Neuronal stem cell (in vitro differentiated cells): ENCODE measurements around the gene ALDOA.

ENCODE experiments used
- DNase-seq: peaks from one replicate; pipeline ENCODE4 v3.0.0-alpha.2; 2013; ENCODE audit warnings: low spot score
- H2AFZ ChIP-seq: one replicate; pipeline ENCODE4 v1.6.1; 2013; ENCODE audit warnings: mild to moderate bottlenecking, low read length, inconsistent platforms
- H2AK5ac ChIP-seq: 2 replicates; pipeline ENCODE4 v1.6.1; 2013; ENCODE audit warnings: low read depth, mild to moderate bottlenecking, inconsistent platforms, low read length, moderate library complexity, mixed read lengths
- H2BK120ac ChIP-seq: 2 replicates; pipeline ENCODE4 v1.6.1; 2013; ENCODE audit warnings: low read depth, mild to moderate bottlenecking, inconsistent platforms, low read length, moderate library complexity, mixed read lengths
- H2BK12ac ChIP-seq: one replicate; pipeline ENCODE4 v1.6.1; 2013; ENCODE audit warnings: low read length, inconsistent platforms
- H2BK15ac ChIP-seq: 2 replicates; pipeline ENCODE4 v1.6.1; 2013; ENCODE audit warnings: mild to moderate bottlenecking, low read length, inconsistent platforms, mixed read lengths
- H2BK5ac ChIP-seq: one replicate; pipeline ENCODE4 v1.6.1; 2013; ENCODE audit warnings: inconsistent platforms, mild to moderate bottlenecking, low read length, moderate library complexity
- H3K14ac ChIP-seq: one replicate; pipeline ENCODE4 v1.6.1; 2013; ENCODE audit warnings: low read length, inconsistent platforms
- H3K18ac ChIP-seq: 2 replicates; pipeline ENCODE4 v1.6.1; 2013; ENCODE audit warnings: low read length, inconsistent platforms
- H3K23ac ChIP-seq: 2 replicates; pipeline ENCODE4 v1.6.1; 2013; ENCODE audit warnings: low read depth, mild to moderate bottlenecking, mixed read lengths, low read length, inconsistent platforms; ENCODE audit not compliant: poor library complexity
- H3K27ac ChIP-seq: replicated peaks from 3 replicates; pipeline ENCODE4 v1.5.1; 2013; ENCODE audit warnings: low read length, inconsistent platforms
- H3K27me3 ChIP-seq, 3 experiments: 2 replicates each; pipeline ENCODE4 v1.6.1; 2013; ENCODE audit warnings: low read length in 3 of 3, mild to moderate bottlenecking in 2 of 3, inconsistent platforms in 1 of 3, low read depth in 1 of 3, mixed read lengths in 1 of 3, moderate library complexity in 1 of 3; ENCODE audit not compliant: control insufficient read depth in 3 of 3, insufficient read depth in 3 of 3
- H3K36me3 ChIP-seq, 2 donors: replicated peaks in 1 of 2; 2 replicates each; pipeline ENCODE4 v1.6.1; 2013; ENCODE audit warnings: low read length in 2 of 2; ENCODE audit not compliant: control insufficient read depth in 2 of 2, insufficient read depth in 2 of 2
- H3K4ac ChIP-seq: 2 replicates; pipeline ENCODE4 v1.6.1; 2013; ENCODE audit warnings: inconsistent platforms, mild to moderate bottlenecking, low read length, moderate library complexity
- H3K4me1 ChIP-seq, 2 donors: 1 replicate in 1 of 2; 2 replicates in 1 of 2; pipeline ENCODE4 v1.6.1; 2013; ENCODE audit warnings: low read length in 2 of 2, low read depth in 1 of 2; ENCODE audit not compliant: control insufficient read depth in 2 of 2, insufficient read depth in 1 of 2
- H3K4me2 ChIP-seq: one replicate; pipeline ENCODE4 v1.6.1; 2013; ENCODE audit warnings: mild to moderate bottlenecking, low read length, inconsistent platforms; ENCODE audit not compliant: insufficient read depth, poor library complexity, severe bottlenecking
- H3K4me3 ChIP-seq, 2 donors: 2 replicates each; pipeline ENCODE4 v1.5.1; 2013; ENCODE audit warnings: low read length in 2 of 2, mild to moderate bottlenecking in 2 of 2, inconsistent platforms in 1 of 2, moderate library complexity in 1 of 2
- H3K79me1 ChIP-seq: one replicate; pipeline ENCODE4 v1.6.1; 2013; ENCODE audit warnings: low read depth, mild to moderate bottlenecking, inconsistent platforms, low read length, moderate library complexity
- H3K9ac ChIP-seq: one replicate; pipeline ENCODE4 v1.6.1; 2013; ENCODE audit warnings: mild to moderate bottlenecking, low read depth, low read length, inconsistent platforms; ENCODE audit not compliant: poor library complexity
- H3K9me3 ChIP-seq, 2 donors: replicated peaks in 1 of 2; 2 replicates each; pipeline versions ENCODE3 to v1.6.1; 2013; ENCODE audit warnings: low read length in 2 of 2, mild to moderate bottlenecking in 2 of 2, inconsistent platforms in 1 of 2, low read depth in 1 of 2, mixed read lengths in 1 of 2, moderate library complexity in 1 of 2; ENCODE audit not compliant: control insufficient read depth in 2 of 2, insufficient read depth in 1 of 2
- H4K8ac ChIP-seq: one replicate; pipeline ENCODE4 v1.6.1; 2013; ENCODE audit warnings: low read depth, mild to moderate bottlenecking, inconsistent platforms, low read length, moderate library complexity
- H4K91ac ChIP-seq: one replicate; pipeline ENCODE4 v1.6.1; 2013; ENCODE audit warnings: low read length, low read depth, mild to moderate bottlenecking, inconsistent platforms; ENCODE audit not compliant: poor library complexity
- WGBS, 2 donors: extraction: QIAGEN DNeasy Blood & Tissue Kit; methylation state at CpG; one replicate each; pipeline ENCODE4 v1.1.7; 2013; ENCODE audit warnings: missing lambda C conversion rate in 2 of 2, mixed read lengths in 1 of 2; ENCODE audit not compliant: insufficient read length in 2 of 2, insufficient replicate concordance in 1 of 2; ENCODE audit errors: extremely low coverage in 2 of 2; 5-methylcytosine and 5-hydroxymethylcytosine counted together

ALDOA gene

DNA sequence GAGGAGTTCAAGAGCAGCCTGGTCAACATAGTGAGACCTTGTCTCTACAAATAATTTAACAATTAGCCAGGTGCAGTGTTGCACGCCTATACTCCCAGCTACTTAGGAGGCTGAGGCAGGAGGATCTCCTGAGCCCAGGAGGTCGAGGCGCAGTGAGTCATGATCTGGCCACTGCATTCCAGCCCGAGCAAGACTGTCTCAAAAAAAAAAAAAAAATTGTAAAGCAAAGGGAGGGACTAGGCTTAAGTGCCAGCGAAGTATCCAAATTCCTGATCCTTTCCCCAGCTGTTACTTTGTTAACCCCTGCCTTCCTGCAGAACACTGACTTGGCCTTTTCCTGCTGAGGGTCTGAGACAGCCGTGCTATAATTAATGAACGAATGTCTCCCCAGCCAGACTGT lies 45.1 kb downstream of the ALDOA start:
- no peak overlapping the region for H3K14ac ChIP-seq
- H4K8ac ChIP-seq: no peak overlapping the region
- H3K27me3 ChIP-seq: no peaks in the 10 kb centered on the region
- H3K4me1 ChIP-seq: no peaks in the 10 kb centered on the region
- H2BK5ac ChIP-seq: no peak overlapping the region
- no peak for DNase-seq
- no peak overlapping the region for H3K4ac ChIP-seq
- H2AFZ ChIP-seq: no peak overlapping the region
- no peak overlapping the region for H4K91ac ChIP-seq
- H3K18ac ChIP-seq: no peak overlapping the region
- WGBS, 2 donors: no CpG with 5 or more reads among the region's 7 CpGs
- no peak overlapping the region for H3K9ac ChIP-seq
- H3K36me3 ChIP-seq: peaks cover 16 to 21% of the 10 kb centered on the region in 2 donors
- no peak overlapping the region for H3K4me3 ChIP-seq
- H3K23ac ChIP-seq: no peak overlapping the region
- H3K9me3 ChIP-seq: no peaks in the 10 kb centered on the region
- H2BK120ac ChIP-seq: no peak overlapping the region
- no peak overlapping the region for H2AK5ac ChIP-seq
- no peak overlapping the region for H3K4me2 ChIP-seq
- no peak overlapping the region for H3K27ac ChIP-seq
- H2BK15ac ChIP-seq: no peak overlapping the region
- H3K79me1 ChIP-seq: no peaks in the 10 kb centered on the region
- no peak overlapping the region for H2BK12ac ChIP-seq

DNA sequence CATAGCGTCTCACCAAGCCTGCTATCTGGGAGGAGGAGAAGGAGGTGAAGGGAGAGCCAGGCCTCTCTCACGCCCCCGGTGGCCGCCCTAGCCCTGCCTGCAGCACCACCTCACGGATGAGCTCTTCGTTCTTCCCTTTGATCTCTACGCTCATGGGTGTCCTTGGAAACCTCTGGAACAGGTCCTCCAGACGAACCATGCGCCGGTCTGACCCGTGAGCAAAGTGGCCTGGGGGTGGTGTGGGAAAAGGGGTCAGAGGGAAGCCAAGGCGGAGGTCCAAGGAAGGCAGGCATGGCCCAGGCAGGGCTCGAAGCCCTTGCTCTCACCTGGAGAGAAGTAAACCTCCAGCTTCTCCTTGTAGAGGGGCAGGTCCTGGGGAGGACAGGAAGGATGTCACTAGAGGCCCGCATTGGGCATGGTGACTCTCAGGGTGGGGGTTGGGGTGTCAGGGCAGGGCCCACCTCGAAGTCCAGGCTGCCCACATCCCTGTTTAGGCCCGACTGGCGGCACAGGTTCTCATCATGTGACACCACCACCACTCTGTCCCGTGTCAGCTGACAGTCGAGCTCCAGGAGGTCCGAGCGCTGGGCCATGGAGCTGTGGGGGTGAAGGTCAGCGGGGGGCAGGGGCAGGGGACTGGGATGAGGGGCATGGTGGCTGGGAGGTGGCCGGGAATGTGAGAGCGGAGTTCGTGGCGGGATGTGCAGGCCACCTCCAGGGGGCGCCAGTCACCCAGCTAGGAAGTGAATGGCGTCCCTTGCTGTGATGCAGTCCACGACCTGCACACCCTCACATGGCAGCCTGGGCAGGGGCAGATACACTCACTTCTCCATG lies 46.9 kb downstream of the ALDOA start:
- Histone ChIP-seq H2BK12ac (peak overlapping the region; percentile 41), H2BK120ac (no peak overlapping the region), H3K27ac (no peak overlapping the region), H3K36me3 (peaks cover 27 to 31% of the 10 kb centered on the region in 2 donors), H3K4me2 (no peak overlapping the region), H3K4ac (no peak overlapping the region), H2BK5ac (no peak overlapping the region), H3K9ac (no peak overlapping the region), H2AFZ (no peak overlapping the region), H3K23ac (peak overlapping the region; percentile 65), H3K79me1 (no peaks in the 10 kb centered on the region), H3K27me3 (no peaks in the 10 kb centered on the region), H3K9me3 (no peaks in the 10 kb centered on the region), H2AK5ac (peak overlapping the region; percentile 82), H3K18ac (peak overlapping the region; percentile 7), H4K8ac (no peak overlapping the region), H3K4me1 (no peaks in the 10 kb centered on the region), H3K4me3 (no peak overlapping the region), H4K91ac (no peak overlapping the region), H2BK15ac (no peak overlapping the region), H3K14ac (no peak overlapping the region)
- DNase-seq: no peak
- WGBS, 2 donors: no CpG with 5 or more reads among the region's 29 CpGs

DNA sequence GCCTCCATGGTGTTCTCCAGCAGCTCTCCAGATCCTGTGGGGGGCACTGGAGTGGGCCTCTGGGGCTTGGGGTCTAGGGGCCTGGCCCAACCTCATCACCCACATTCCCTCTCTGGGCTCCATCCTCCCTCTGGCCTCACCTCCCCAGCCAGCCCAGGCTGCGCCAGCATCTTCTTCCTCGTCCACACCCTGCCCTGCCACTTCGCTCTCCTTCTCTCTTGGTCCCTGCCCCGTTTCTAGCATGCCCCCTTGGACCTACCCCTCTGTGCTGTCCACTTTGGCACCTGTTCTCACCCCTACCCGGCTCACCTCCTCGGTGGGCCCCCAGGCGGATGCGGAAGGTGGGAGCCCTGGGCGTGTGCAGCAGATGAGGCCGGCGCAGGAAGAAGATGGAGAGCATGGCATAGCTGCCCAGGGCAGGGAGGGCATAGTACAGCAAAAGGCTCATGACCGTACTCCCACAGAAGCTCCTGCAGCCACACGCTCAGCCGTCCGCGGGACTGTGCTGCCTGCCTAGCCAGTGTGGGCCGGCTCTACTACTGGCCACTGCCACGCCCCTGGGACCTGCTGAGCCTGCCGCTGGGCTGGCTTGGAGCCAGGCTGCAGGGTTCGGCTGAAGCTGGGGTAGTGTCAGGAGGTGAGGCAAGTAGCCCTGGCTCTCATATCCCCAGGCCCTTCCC lies 47.6 kb downstream of the ALDOA start, which contains the start of gene GDPD3:
Gene GDPD3, minus strand, starts transcription at position 507 of the 680 bp plus-strand sequence. Its CDS starts 59 bp downstream, at position 448.
- H3K4ac ChIP-seq: no peak within 1 kb of the TSS
- H3K23ac ChIP-seq: peak within 1 kb of the TSS; percentile 43
- H2BK120ac ChIP-seq: no peak within 1 kb of the TSS
- H3K4me1 ChIP-seq: no peaks in the 10 kb centered on the region
- no peaks in the 10 kb centered on the region for H3K79me1 ChIP-seq
- peak within 1 kb of the TSS; percentile 2 for H3K9ac ChIP-seq
- DNase-seq: no peak
- H3K14ac ChIP-seq: peak within 1 kb of the TSS; percentile 71
- peak within 1 kb of the TSS; percentile 31 for H3K27ac ChIP-seq
- no peak within 1 kb of the TSS for H2BK5ac ChIP-seq
- H2BK12ac ChIP-seq: peak within 1 kb of the TSS; percentile 41
- H2AFZ ChIP-seq: no peak within 1 kb of the TSS
- H3K4me3 ChIP-seq: peak within 1 kb of the TSS in 1 of 2 donors; percentile 47
- peaks cover 31 to 34% of the 10 kb centered on the region in 2 donors for H3K36me3 ChIP-seq
- H3K9me3 ChIP-seq: no peaks in the 10 kb centered on the region
- no peak within 1 kb of the TSS for H4K91ac ChIP-seq
- no peak within 1 kb of the TSS for H2BK15ac ChIP-seq
- H3K18ac ChIP-seq: peak within 1 kb of the TSS; percentile 7
- H3K27me3 ChIP-seq: no peaks in the 10 kb centered on the region
- peak within 1 kb of the TSS; percentile 82 for H2AK5ac ChIP-seq
- peak within 1 kb of the TSS; percentile 23 for H4K8ac ChIP-seq
- H3K4me2 ChIP-seq: no peak within 1 kb of the TSS
- no CpG with 5 or more reads among the region's 20 CpGs for WGBS, 2 donors

DNA sequence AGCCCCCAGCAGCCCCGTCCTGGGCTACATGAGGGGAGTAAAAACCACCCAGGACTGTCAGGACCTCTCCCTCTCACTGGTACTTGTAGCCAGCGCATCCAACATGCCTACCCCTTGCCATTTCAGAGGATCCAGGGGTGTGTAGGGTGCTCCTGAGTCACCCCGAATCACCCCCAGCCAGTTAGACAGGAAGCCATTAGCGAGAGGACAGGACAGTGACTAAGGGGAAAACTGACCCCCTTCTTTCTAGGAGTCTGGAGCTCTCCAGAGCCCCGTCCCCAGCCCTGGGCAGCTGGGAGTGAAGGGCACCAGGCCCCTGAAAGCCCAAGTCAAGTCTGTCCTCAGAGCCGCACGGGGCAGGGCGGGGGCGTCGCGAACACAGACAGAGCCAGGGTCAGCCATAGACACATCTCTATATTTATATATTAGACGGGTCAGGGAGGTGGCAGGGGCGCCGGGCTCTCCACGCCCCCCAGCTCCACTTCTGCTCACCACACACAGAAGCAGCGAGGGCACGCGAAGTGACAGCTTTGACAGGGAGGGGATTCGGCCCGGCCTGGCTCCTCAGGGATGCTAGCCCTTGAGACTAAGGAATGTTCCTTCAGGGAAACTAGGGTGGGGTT lies 48.3 kb downstream of the ALDOA start:
- H2BK120ac ChIP-seq: no peak overlapping the region
- H3K36me3 ChIP-seq: peaks cover 32 to 39% of the 10 kb centered on the region in 2 donors
- peak overlapping the region; percentile 71 for H3K14ac ChIP-seq
- H3K4me2 ChIP-seq: no peak overlapping the region
- H3K4me3 ChIP-seq: no peak overlapping the region
- H3K23ac ChIP-seq: peak overlapping the region; percentile 31
- H3K9me3 ChIP-seq: no peaks in the 10 kb centered on the region
- no peak overlapping the region for H4K8ac ChIP-seq
- no peak for DNase-seq
- H2AK5ac ChIP-seq: peak overlapping the region; percentile 37
- H2AFZ ChIP-seq: no peak overlapping the region
- no peaks in the 10 kb centered on the region for H3K79me1 ChIP-seq
- H4K91ac ChIP-seq: no peak overlapping the region
- H3K9ac ChIP-seq: peak overlapping the region; percentile 2
- H3K4me1 ChIP-seq: no peaks in the 10 kb centered on the region
- no CpG with 5 or more reads among the region's 20 CpGs for WGBS, 2 donors
- no peak overlapping the region for H2BK15ac ChIP-seq
- no peak overlapping the region for H3K4ac ChIP-seq
- no peak overlapping the region for H2BK12ac ChIP-seq
- no peak overlapping the region for H2BK5ac ChIP-seq
- H3K18ac ChIP-seq: no peak overlapping the region
- H3K27me3 ChIP-seq: no peaks in the 10 kb centered on the region
- no peak overlapping the region for H3K27ac ChIP-seq
